HG02642 (cell line): ENCODE measurements around the gene CACNA1A.
"Not testable (repeated sequence)": the region's sequence is repeated elsewhere in the genome, so short reads cannot be mapped to it uniquely, and the experiment has no call there.

Experiments used
- ATAC-seq: cut with Tn5 transposase; IDR thresholded peaks from one replicate; pipeline ENCODE4 v1.9.1; 2021; ENCODE audit warnings: mild to moderate bottlenecking; ENCODE audit not compliant: unreplicated experiment, poor library complexity

The CACNA1A gene

DNA sequence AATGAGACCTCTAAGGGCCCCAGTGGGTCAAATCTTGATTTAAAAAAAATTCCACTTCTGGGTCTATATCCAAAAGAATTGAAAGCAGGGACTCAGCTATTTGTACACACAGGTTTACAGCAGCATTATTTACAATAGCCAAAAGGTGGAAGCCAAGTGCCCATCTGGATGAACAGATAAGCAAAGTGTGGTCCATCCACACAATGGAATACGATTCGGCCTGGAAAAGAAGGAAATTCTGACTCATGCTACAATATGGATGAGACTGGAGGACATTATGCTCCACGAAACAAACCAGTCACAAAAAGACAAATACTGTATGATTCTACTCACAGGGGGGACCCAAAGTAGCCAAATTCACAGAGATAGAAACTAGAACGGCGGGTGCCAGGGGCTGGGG lies 76.7 kb downstream of the CACNA1A start:
- no peak for ATAC-seq

DNA sequence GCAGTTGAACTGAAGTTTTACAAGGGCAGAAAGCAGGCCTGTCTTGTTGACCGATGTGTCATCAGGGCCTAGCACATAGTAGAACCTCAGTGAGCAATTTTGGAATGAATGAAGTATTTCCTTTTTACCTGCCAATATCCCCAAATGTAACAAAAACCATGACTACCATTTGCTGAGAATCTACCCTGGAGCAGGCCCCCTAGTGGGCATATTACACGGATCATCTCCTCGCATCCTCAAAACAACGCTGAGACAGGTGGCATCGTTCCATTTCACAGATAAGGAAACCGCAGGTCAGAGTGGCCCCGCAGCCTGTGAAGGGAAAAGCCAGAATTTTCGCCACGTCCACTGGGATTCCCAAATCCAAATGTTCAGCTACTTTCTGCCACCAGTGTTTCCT lies 77.9 kb downstream of the CACNA1A start:
- no peak for ATAC-seq

DNA sequence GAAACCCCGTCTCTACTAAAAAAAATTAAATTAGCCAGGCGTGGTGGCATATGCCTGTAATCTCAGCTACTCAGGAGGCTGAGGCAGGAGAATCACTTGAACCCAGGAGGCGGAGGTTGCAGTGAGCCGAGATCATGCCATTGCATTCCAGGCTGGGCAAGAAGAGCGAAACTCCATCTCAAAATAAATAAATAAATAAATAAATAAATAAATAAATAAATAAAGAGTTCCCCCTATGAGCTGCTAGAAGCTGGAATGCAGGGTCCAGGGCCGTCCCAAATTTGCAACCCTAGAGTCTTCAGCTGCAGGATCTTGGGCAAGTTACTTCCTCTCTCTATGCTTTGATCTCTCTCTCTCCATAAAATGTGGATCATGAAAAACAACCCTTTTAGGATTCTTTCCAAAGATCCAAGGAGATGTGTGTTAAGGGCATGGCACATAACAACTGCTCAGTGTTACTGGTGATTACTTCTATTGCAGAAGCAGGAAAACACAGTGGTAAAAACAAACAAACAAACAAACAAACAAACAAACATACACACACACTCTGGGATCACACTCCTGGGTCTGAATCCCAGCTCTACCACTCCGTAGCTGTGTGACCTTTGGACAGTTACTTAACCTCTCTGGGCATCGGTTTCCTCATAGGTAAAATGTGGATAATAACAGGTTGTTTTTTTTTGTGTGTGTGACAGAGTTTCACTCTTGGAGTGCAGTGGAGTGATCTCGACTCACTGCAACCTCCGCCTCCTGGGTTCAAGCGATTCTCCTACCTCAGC lies 78.8 kb downstream of the CACNA1A start:
- ATAC-seq = no peak

DNA sequence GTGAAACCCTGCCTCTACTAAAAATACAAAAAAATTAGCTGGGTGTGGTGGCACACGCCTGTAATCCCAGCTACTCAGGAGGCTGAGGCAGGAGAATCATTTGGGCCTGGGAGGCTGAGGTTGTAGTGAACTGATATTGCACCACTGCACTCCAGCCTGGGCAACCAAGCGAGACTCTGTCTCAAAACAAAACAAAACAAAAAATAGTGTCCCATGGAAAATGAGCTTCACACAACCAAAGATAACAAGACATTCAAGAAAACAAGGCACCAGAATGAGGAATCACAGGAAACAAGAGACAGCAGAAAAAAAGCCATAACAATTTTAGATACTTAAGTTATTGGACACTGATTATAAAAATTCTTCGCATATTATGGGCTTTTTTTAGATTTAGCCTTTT lies 80.4 kb downstream of the CACNA1A start:
- not testable (repeated sequence) for ATAC-seq

DNA sequence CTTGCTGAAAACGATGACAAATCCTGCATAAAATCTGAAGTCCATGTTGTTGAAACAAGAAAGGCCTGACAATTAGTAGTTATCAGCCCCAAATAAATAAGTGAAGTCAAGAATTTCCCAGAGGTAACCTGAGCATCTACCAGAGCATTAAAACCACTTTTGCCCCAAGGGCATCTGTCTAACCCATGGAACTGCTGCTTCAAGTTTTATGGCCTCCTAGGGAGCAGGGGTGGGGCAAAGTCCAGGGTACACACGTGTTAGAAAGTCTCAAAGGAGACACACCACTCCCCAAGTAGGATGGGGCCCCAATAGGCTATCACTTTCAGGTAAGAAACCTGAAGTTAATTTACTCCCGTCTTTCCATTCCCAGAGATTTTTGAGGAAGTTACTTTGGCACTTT lies 81.1 kb downstream of the CACNA1A start:
- ATAC-seq = no peak

DNA sequence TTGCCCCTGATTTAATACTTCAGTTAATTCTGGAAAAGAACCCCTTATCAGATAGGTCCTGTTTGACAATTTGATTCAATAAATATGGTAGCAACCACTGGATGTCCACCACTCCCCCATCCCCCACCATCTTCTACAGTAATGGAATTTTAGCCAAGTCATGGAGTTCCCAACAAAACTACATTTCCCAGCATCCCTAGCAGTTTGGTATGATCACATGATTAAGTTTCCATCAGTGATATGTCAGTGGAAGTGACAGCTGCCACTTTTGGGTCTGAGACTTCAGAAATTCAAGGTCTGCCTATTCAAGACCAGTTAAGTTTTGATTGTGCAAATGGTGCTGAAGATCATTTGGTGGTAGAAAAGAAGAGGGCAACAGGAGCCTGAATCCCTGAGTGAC lies 85.5 kb downstream of the CACNA1A start:
- ATAC-seq = no peak

DNA sequence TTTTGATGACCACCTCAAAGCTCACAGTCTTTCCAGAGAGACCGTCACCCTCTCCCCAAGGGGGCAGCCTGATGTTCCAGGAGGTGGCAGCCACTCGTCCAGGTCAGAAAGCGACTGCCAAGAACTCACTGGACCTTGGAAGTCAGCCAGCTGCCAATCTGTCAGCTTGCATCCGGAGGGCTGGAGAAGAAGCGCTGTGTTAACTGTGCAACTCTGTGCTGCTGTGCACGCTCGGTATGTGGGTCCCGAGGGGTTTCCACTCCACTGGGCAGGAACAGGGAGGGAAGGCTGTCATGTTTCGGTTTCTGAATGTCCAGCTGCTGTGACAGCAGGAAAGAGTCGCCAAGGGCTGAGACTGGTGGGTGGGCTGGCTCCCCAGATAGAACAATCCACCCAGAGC lies 89.2 kb downstream of the CACNA1A start:
- no peak for ATAC-seq

DNA sequence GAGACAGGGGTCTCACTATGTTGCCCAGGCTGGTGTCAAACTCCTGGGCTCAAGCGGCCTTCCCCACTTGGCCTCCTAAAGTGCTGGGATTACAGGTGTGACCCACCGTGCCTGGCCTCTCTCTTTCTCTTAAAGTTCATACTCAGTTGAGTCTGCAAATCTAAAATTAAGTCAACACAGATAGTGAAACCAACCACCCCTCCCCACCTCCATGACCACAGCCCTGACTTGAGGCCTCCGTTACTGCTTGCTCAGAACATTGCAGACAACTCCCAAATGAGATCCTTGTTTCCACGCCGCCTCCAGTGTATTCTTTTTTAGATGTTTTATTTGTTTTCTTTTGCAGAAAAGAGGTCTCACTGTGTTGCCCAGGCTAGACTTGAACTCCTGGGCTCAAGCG lies 94.4 kb downstream of the CACNA1A start:
- ATAC-seq = no peak

DNA sequence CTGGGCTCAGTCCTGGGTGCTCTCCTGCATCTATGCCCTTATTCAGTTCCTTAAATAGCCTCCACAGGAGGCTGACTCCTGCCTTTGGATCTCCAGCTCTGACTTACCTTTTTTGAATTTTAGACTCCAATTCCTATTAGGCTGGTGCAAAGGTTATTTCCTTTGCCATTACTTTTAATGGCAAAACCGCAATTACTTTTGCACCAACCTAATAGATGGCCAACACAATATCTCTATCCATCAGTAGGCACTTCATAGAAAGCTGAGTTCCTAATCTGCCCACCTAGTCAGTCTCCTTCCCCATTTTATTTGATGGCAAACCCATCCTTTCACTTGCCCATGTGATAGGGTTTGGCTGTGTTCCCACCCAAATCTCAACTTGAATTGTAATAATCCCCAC lies 95.3 kb downstream of the CACNA1A start:
- no peak for ATAC-seq

DNA sequence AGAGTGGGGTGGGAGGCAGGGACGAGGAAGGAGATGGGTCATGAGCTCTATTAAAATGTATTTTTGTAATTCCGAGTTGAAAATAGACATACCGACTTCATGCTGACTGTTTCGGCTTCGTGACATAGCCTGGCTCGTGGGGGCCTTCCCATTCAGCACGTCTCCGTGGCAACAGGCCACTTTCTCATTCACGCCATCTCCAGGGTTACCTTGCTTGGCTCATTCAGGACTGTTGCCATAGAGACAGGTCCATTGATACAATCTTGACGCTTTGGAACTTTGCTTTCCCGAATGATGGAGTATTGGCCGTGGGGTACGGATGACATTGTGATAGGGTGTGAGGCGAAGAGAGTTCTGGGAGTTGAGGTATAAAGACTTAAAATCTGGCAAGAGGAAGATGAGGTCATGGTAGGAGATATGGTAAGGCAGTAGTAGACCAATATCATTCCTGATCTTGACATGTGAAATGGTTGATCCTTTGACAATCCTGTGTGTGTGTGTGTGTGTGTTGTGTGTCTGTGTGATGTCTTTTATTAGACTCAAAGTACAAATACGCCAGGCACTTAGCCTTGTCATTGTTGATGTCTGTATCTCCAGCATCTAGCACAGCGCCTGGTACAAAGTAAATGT lies 97.3 kb downstream of the CACNA1A start:
- ATAC-seq = no peak

DNA sequence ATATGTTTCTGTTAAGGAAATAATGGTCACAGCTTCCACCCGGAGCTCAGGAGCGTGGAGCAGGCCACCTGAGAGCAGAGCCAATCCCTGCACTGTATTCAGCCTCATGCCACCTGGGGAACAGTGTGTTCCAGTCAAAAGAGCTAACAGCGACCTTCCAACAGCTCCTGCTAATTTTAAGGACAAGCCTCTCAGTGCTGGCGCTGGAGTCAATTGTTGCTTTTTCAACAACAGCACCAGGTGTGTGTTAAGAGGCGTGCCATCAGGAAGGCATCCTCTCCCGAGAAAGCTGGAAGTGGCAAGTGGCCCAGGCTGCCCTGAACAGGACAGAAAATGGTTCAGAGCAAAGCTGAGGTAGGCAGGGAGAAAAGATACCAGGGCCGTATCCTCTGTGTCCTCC lies 102.0 kb downstream of the CACNA1A start:
- no peak for ATAC-seq

DNA sequence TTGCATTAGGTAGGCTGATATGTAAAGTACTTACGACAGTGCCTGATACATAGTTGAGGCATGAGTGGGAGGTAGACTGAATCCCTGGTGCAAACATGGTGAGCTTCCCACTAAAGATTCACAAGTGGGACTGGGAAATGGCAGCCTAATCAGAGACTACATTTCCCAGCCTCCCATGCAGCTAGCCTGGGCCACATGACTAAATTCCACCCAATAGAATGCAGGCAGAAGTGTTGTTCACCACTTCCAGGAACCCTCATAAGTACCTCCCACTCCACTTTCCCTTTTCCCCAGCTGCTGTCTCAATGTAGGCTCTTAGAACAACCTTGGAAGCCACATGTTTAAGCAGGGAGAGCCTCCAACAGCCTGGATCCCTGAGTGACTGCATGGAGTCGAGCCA lies 104.9 kb downstream of the CACNA1A start:
- ATAC-seq = no peak

DNA sequence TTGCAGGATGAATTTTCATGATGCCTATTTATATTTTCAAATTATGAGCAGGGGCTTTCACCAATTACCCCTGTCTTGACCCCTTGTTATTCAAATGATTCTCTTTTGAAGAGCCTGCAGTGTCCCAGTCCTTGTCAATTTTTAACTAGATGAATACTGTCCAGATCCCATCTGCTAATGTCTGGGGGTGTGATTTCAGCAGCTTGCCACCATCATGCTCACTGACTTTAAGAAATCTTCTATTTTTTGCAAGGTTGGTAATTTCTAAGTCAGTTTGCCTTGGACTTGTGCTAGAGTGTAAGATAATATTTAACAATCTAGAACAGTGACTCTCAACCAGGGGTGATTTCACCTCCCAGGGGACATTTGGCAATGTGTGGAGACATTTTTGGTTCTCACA lies 106.0 kb downstream of the CACNA1A start:
- no peak for ATAC-seq

DNA sequence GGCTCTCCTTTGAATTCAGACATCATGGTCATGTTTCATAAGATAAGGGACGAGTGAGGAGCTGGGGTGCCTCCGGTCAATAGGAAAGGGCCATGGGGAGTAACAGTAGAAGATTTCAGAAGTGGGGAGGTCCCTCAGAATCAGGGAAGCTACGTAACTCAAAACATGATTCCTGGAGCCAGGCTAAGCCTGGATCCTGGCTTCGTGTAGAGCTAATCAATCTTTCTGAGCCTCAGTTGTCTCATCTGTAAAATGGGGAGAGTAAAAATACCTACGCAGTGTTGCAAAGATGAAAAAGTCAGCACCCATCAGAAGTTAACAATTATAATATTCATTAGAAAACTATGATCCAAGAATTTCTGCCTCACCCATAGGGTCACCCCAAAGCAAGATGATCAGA lies 106.5 kb downstream of the CACNA1A start:
- ATAC-seq = no peak

DNA sequence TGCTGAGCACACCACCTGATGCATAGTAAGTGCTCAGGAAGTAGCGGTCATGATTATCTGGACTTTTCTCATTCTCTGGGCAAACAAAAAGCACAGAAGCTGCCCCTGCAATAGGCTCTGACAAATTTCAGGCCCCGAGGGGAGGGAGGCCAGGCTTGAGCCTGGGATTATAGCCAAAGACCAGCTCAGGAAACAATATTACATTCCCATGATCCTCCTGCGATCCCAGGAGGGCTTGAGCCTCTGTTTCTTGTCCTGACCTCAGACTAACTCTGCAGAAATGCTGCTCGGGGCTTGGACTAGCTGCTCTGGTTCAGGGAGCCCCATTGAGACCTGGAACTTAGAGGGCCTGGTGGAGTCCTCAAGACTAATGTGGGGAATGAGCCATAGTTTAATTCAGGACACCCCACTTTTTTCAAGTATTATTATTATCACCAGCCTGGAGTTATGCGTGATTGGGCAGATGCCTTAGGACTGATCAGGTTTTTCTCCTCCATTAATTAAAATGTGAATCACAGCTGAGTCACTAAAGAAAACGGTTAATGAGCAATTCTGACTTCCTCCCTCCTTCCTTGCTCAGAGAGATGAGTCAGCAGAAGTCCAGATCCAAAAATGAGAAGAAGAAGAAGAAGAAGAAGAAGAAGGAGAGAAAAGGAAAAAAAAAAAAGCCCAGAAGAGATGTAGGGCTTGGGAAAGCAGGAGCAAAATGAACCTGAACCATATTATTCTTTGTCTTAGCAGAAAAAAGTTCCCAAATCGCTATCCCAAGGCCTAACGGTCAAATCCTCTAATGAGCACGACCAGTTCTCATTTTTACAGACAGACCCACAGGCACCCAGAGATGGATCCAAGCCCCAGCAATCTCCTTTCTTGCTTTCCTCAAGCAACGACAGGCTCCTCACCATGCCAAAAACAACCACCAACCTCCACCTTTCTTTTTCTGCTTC lies 107.2 kb downstream of the CACNA1A start:
- ATAC-seq = no peak

DNA sequence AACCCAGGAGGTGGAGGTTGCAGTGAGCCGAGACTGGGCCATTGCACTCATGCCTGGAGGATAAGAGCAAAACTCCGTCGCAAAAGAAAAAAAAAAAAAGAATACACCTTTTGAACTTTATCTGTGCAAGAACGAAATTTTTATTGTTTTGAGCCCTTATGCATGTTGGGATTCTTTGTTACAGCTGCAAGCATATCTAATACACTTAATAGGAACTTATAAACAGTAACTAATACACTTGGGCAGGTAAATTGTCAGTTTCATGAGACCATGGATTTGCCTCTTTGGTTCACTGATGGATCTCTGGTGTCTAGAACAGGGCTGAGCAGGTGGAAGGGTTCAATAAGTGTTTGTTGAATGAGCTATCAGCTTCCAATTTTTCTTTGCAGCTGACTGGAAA lies 108.1 kb downstream of the CACNA1A start:
- no peak for ATAC-seq

DNA sequence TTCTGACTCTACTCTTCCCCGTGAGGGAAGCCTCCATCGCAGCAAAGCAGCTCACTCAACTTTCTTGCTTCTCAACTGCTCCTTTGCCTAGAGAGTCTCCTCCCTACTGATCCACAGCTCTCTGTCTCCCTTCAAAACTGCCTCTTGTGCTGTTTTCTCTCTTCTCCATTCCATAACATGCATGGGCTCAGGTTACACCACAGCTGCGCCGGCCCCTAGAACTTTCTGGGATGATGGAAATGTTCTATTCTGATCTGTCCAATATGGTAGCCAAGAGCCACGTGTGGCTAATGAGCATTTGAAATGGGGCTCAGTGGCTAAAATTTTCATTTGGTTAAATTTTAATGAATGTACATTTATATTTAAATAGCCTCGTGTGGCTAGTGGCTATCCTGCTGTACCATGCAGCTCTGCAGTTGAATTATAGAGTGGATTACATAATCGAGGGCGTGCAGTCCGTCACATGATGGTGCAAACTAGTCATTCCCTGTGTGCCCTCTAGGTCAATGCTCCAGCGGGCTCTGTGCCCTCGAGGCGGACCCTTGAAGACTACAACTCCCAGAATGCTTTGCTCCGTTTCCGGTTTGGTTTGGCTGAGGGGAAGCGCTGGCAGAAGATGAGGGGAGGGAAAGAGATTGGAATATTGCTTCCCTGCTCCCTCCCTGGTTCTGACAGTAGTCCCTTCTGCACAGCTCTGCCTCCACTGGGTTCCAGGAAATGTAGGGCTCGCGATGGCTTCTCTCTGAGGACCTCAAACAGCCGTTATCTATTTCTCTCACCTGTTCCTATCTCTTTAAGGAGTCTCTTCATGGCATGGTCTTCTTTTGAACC lies 109.8 kb downstream of the CACNA1A start:
- ATAC-seq = no peak

DNA sequence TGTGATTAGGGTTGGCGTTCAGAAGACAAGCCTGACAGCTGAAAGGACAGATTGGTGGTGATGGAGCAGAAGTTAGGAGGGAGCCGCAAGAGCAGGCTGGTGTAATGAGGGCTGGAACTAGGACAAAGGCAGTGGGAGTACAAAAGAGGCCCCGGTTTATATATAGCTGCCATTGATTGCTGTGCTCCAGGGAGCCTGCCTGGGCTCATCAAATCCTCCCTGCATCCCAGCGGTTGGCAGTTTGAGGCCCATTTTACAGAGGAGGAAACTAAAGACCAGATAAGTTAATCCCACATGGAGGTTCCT lies 123.7 kb downstream of the CACNA1A start:
- no peak for ATAC-seq

DNA sequence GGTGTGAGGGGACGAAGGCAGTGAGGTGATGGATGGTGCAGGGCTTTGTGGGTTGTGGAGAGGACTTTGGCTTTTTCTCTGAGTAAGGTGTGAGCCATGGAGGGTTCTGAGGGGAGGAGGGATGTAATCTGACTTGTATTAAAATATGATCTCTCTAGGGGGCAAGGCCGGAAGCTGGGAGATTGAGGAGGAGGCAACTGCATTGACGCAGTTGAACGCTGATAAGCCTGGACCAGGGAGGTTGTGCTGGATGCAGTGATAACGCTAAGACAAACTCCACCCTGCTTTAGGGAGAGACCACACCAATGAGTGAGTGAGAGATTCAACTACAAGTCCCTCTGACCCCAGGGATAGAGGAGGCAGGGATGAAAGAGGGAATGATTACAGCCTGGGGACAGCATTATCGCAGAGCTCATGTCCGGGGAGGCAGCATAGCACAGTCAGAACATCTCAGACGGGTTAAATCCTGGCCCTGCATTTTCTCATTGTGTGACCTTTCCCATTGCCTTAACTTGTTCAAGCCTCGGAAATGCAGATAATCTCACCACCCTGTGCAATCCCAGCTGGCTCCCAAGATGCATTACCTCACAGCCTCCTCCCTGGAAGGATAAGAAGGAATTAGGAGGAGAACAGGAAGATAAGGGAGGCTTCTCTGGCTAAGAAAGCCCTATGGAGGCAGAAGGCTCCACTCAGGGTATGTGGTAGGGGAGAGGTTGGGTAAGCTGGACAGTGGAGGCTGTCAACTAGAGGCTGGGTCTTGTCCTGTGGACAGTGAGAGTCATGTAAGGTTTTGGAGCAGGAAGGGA lies 124.2 kb downstream of the CACNA1A start:
- no peak for ATAC-seq

DNA sequence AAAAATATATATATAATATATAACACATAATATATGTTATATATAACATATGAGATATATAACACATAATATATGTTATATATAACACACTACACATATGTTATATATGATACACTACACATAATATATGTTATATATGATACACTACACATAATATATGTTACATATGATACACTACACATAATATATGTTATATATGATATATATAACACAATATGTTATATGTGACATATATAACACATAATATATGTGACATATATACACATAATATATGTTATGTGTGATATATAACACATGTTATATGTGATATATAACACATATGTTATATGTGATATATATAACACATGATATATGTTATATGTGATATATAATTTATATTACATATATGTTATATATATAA lies 129.7 kb downstream of the CACNA1A start:
- ATAC-seq = no peak
